GM18951 (cell line): ENCODE data around the gene DUSP11.
A peak's percentile ranks its signal among the peaks of the same experiment; 100 is the strongest.

Experiments
- POLR2A ChIP-seq: IDR thresholded peaks from 4 replicates; pipeline ENCODE4 v1.6.1; 2011; ENCODE audit warnings: mild to moderate bottlenecking; ENCODE audit not compliant: insufficient read length, insufficient read depth; ENCODE audit errors: extremely low read depth
- in situ Hi-C: fragments of 300-500 bp; cut with MboI; formaldehyde crosslinking; loops from one replicate; pipeline ENCODE4 v1.12.0; 2022; ENCODE audit warnings: low sequenced_read_pairs, mixed read lengths, inconsistent platforms; ENCODE audit not compliant: unreplicated experiment

The DUSP11 gene

GRCh38 chr2:73779467-73780236 lies at the start of gene DUSP11:
Gene DUSP11 (minus strand): TSS chr2:73780103. CDS start chr2:73779974, 129 bp downstream.
- in situ Hi-C loops, result no loop called here
- TF ChIP-seq POLR2A, result peak; percentile 90

GRCh38 chr2:73828818-73829570 lies 49.1 kb upstream of the DUSP11 start, which contains the start of gene STAMBP:
Gene STAMBP (plus strand): TSS chr2:73828961. CDS start chr2:73830857, 1,896 bp downstream.
- in situ Hi-C loops, result loop anchor here (5.0 kb wide), 1 partner anchor 323 kb away; no protein-coding TSS in a partner anchor
- TF ChIP-seq POLR2A, result peak; percentile 80

GRCh38 chr2:73828389-73828817 lies 48.5 kb upstream of the DUSP11 start:
- in situ Hi-C loops, result loop anchor here (5.0 kb wide), 1 partner anchor 324 kb away; no protein-coding TSS in a partner anchor
- no peak for TF ChIP-seq POLR2A

- no peak for TF ChIP-seq POLR2A
- in situ Hi-C loops, result loop anchor here (5.0 kb wide), 1 partner anchor 324 kb away; no protein-coding TSS in a partner anchor
These were observed 47.9 kb upstream of the DUSP11 start for GRCh38 chr2:73827660-73828388.

GRCh38 chr2:73827018-73827417 lies 47.1 kb upstream of the DUSP11 start:
- TF ChIP-seq POLR2A, result no peak
- in situ Hi-C loops, result loop anchor here (5.0 kb wide), 1 partner anchor 325 kb away; no protein-coding TSS in a partner anchor

- in situ Hi-C loops, result loop anchor here (5.0 kb wide), 1 partner anchor 327 kb away; no protein-coding TSS in a partner anchor
- no peak for TF ChIP-seq POLR2A
These were observed 45.5 kb upstream of the DUSP11 start for GRCh38 chr2:73825408-73825807.

GRCh38 chr2:73823916-73824523 lies 44.1 kb upstream of the DUSP11 start:
- in situ Hi-C loops, result no loop called here
- no peak for TF ChIP-seq POLR2A

GRCh38 chr2:73823416-73823815 lies 43.5 kb upstream of the DUSP11 start:
- in situ Hi-C loops, result no loop called here
- no peak for TF ChIP-seq POLR2A

- no peak for TF ChIP-seq POLR2A
- in situ Hi-C loops, result no loop called here
These were observed 43.1 kb upstream of the DUSP11 start for GRCh38 chr2:73822991-73823390.

GRCh38 chr2:73822276-73822675 lies 42.4 kb upstream of the DUSP11 start:
- in situ Hi-C loops, result no loop called here
- no peak for TF ChIP-seq POLR2A

GRCh38 chr2:73821669-73822068 lies 41.8 kb upstream of the DUSP11 start:
- TF ChIP-seq POLR2A, result no peak
- in situ Hi-C loops, result no loop called here

GRCh38 chr2:73821227-73821626 lies 41.3 kb upstream of the DUSP11 start:
- TF ChIP-seq POLR2A, result no peak
- in situ Hi-C loops, result no loop called here

- in situ Hi-C loops, result no loop called here
- no peak for TF ChIP-seq POLR2A
These were observed 38.4 kb upstream of the DUSP11 start for GRCh38 chr2:73818296-73818695.

- in situ Hi-C loops, result no loop called here
- TF ChIP-seq POLR2A, result no peak
These were observed 32.7 kb upstream of the DUSP11 start for GRCh38 chr2:73812635-73813034.
